HG03066 (cell line): ENCODE measurements around the gene TAF12.
A peak's percentile ranks its signal among the peaks of the same experiment; 100 is the strongest.
"Not testable (repeated sequence)": the region's sequence is repeated elsewhere in the genome, so short reads cannot be mapped to it uniquely, and the experiment has no call there.

Experiments
- ATAC-seq: cut with Tn5 transposase; IDR thresholded peaks from one replicate; pipeline ENCODE4 v1.9.1; 2021; ENCODE audit warnings: low read depth; ENCODE audit not compliant: unreplicated experiment

TAF12 gene

DNA sequence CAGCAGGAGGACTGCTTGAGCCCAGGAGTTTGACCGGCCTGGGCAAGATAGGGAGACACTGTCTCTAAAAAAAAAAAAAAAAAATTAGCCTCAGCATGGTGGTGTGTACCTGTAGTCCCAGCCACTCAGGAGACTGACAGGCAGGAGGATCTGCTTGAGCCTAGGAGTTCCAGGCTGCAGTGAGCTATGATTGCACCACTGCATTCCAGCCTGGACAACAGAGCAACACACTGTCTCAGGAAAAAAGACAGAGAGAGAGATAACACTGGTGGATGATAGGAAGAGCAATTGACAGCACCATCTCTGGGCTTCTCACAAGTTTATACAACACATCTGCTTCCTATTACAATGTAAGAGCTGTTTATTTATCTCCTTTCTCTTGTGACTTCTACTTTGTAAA, 3.2 kb upstream of the TAF12 start:
- ATAC-seq: no peak

DNA sequence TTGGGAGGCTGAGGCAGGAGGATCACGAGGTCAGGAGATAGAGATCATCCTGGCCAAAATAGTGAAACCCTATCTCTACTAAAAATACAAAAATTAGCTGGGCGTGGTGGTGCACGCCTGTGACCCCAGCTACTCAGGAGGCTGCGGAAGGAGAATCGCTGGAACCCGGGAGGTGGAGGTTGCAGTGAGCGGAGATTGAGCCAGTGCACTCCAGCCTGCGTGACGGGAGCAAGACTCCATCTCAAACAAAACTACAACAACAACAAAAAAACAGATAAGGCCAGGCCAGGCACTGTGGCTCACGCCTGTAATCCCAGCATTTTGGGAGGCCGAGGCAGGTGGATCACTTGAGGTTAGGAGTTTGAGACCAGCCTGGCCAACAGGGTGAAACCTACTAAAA, 2.5 kb upstream of the TAF12 start:
- not testable (repeated sequence) for ATAC-seq

DNA sequence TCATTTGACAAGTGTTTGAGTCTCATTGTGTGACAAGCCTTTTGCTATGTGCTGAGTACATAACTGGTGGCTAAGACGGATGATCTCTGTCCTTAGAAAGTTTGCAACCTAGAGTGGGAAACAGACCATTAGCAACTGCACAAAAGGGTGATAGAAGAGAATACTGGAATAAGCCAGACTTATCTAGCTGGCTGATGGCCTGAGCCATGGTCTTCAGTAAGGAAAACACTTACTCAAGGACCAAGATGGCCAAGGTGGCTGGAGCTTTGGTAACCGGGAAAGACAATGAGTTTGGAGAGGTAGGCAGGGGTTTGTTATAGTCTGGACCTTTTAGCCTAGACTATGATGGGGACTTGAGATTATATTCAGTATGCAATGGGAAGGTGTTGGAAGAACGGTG, 1.6 kb upstream of the TAF12 start:
- ATAC-seq: no peak

DNA sequence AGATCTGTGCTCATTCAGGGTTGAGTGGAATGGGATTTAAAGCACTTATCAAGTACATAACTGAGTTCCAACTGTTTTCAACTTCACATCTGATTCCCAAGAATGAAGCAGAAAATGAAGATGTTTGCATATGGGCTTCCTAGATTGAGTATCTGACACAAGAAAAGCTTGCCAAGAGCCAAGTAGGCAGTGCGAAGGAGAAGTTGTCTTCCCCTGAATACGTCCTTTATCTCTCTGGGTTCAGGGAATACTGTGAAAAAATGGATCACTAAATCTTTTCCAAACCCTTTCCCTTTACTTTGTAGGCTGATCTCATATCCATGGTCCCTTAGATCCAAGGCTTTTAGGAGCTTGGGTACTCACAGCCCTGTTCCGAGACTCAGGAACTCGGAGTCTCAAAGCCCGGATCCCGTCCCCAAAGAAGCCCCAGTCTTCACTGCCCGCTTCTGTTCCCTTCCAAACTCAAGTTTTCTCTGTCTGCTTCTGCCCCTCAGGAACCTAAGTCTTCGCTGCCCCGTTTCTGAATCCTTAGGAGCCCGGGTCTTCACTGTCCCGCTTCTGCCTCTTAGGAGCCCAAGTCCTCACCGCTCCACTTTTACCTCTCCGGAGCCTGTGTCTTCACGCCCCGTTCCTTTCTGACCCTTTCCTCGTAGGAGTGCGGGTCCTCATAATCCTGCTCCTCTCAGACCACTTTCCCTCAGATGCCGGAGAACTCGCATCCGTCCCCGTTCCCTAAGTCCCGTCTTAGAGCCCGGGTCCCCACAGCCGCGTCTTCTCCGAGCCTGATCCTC, 616 bp downstream of the TAF12 start:
- peak; percentile 17 for ATAC-seq

DNA sequence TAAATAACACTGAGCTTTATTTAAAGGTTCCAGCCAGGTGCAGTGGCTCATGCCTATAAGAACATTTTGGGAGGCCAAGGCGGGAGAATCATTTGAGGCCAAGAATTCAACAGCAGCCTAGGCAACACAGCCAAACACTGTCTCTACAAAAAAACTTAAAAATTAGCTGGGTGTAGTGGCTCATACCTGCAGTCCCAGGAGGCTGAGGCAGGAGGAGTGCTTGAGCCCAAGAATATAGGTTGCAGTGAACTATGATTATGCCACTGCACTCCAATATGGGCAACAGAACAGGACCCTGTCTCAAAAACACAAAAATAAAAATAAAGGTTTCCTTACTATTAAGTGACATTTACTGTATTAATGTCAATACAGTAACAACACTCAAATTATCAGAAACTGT, 2.1 kb downstream of the TAF12 start:
- no peak for ATAC-seq

DNA sequence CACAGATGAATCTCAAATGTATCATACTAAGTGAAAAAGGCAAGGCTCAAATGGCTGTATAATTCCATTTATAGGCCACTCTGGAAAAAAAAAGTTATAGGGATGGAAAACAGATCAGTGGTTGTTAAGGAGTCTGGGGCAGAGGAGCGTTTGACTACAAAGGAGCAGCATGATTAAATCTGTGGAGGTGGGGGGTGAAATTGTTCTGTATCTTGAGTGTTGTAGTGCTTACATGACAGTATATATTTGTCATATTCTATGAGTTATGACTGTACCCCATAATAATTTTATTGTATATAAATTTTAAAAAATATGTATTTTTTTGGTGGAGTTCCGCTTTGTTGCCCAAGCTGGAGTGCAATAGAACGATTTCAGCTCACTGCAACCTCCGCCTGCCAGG, 10.3 kb downstream of the TAF12 start:
- no peak for ATAC-seq

DNA sequence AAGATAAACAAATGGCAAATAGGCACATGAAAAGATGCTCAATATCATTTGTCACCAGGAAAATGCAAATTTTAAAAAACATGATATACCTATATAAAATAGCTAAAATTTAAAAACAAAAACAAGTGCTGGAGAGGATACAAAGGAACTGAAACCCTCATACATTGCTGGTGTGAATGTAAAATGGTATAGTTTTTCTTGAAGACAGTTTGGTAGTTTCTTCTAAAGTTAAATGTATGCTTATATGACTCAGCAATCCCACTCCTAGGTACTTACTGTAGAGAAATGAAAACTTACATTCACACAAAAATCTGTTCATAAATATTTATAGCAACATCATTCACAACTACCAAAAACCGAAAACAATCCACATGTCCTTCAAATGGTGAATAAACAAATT, 11.2 kb downstream of the TAF12 start:
- ATAC-seq: no peak

DNA sequence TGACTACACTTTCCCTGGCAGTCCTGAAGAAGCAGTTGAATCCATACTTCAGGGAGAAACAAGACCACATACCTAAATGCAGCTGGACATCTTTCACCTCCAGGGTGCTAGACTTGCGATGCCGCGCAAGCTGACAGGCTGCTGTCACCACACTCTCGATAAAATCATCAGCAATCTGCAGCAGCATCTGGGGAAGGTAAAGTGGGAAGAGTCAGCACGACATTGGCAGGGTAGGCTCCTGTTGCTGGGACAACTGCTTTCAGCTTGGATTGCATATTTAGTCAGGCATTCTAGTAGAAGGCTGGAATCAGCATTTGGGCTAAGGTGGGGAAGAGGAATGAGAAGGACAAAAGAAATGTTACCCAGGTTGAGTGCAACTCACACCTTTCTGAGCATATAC, 29.7 kb downstream of the TAF12 start:
- no peak for ATAC-seq

DNA sequence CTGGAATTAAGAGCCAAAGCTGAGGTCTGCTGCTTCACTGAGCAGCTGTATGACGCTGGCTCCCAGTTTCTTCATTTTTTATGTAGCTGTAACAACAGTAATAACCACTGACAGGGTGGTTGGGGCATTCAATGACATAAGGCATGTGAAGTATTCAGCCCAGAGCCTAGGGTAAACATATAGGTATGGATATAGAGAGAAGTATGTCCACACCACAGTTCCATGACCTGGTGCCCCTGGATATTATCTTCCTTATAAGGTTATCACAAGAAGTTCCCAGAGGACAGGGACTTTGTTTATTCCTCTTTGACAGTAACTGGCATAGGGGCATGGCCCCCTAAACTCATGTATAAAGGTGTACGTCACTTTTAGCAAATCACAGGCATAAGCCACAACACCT, 36.1 kb downstream of the TAF12 start:
- no peak for ATAC-seq

DNA sequence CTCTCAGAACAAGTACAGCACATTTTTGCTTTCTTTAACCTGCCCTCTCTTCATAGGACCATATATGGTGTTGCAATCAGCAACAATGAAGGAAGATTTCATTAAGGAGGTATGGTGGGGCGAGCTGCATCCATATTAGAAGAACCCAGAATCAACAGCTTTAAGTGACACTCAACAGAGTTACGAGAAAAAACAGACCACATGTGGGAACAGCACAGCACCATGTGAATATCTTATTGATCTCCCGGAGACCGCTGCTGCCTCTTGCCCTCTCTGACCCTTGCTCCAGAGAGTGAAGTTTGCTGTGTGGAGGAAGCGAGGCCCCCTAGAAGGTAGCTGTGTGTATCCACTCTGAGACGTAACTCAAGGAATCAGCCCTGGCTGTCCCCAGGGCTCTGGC, 37.9 kb downstream of the TAF12 start:
- no peak for ATAC-seq

DNA sequence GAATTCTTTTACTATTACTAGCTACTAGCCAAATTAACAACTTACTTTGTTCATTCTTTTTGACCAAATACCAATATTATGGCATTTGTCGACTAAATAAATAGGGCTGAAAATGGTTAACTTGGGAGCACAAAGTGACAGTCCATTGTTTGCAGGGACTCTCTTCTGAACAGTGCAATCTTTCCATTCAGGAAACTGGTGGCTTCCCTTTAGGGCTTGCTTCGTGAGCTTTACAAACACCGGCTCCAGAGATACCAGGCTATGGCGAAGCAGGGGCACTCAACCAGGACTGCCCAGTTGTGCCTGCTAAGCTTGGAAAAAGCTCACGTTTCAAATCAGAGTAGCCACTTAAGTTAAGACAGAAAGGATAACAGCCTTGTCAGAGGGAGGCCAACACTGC, 38.5 kb downstream of the TAF12 start:
- no peak for ATAC-seq

DNA sequence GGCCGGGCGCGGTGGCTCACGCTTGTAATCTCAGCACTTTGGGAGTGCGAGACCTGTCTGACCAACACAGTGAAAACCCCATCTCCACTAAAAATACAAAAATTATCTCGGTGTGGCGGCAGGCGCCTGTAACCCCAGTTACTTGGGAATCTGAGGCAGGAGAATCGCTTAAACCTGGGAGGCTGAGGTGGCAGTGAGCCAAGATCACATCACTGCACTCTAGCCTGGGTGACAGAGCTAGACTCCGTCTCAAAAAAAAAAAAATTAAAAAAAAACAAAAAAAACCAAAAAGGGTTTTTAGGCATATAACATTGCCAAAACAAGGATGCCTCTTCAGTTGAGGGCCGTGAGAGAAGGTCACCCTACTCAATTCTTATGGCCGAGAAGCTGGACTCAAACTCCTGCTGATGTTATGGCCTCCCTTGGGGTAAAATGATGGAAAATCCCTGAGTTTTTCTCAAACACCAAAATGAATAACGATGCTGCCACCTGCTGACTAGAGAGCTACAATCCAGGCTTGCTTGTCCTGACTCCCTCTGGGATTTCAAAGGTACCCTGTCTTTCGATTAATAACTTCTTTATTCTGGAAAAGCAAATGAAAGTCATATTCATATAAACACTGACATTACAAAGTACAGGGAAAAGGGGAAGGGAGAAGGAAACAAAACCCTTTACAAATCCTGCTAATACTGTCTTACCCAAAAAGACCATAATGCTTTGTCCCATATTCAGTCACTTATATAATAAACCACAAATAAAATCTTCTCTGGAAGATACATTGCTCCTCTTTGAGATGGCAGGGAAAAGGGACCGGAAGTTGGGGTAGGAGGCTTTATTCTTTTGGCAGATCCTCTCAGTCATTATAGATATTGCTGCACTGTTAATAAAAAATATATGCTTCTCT, 40.1 kb downstream of the TAF12 start:
- ATAC-seq: no peak

DNA sequence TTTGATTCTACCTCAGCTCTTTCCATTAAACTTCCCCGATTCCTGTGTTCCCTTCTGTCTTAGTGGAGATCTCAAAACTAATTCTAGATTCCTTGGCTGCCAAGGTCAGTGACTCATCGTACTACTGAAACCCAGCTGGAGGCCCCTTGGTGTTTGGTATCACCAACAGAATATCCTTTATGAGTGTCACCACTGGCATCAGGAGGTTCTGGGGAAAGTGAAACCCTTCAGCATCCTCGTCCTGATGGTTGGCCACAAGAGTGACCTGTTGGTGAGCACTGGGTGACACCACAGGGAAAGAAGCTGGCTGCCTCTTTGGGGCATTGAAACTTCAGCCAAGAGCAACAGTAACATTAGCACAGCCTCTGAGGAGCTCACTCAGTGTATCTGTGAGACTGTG, 41.2 kb downstream of the TAF12 start:
- ATAC-seq: no peak

DNA sequence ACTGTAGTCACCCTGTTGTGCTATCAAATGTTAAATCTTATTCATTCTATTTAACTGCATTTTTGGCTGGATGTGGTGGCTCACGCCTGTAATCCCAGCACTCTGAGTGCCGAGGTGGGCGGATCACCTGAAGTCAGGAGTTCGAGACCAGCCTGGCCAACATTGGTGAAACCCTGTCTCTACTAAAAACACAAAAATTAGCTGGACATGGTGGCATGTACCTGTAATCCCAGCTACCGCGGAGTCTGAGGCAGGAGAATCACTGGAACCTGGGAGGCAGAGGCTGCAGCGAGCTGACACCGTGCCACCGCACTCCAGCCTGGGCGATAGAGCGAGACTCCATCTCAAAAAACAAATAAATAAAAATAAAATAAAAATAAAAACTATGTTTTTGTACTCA, 46.6 kb downstream of the TAF12 start:
- not testable (repeated sequence) for ATAC-seq

DNA sequence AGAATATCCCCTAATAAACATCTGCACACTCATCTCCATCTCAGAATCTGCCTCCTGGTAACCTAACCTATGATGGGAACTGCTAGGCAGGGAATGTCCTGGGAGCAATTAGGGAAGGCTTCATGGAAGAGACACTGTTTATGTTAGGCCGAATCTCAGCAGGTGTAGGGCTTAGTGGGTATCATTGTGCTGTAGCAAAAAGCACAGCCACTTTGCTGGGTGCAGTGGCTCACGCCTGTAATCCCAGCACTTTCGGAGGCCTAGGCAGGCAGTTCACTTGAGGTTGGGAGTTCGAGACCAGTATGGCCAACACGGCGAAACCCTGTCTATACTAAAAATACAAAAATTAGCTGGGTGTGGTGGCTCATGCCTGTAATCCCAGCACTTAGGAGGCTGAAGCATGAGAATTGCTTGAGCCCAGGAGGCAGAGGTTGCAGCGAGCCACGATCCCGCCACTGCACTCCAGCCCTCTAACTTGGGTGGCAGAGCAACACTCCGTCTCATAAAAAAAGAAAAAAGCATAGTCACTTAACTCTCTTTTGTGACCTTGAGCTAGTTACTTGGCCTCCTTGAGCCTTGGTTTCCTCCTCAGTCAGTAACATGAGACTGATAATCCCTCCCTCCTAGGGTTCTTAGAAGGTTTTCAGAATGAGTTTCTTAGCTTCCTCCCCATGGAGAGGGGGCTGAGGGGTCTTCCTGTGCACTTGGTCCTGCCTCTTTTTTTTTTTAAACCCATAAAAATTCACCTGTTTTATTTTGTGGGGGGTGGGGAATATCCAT, 47.3 kb downstream of the TAF12 start:
- no peak for ATAC-seq

DNA sequence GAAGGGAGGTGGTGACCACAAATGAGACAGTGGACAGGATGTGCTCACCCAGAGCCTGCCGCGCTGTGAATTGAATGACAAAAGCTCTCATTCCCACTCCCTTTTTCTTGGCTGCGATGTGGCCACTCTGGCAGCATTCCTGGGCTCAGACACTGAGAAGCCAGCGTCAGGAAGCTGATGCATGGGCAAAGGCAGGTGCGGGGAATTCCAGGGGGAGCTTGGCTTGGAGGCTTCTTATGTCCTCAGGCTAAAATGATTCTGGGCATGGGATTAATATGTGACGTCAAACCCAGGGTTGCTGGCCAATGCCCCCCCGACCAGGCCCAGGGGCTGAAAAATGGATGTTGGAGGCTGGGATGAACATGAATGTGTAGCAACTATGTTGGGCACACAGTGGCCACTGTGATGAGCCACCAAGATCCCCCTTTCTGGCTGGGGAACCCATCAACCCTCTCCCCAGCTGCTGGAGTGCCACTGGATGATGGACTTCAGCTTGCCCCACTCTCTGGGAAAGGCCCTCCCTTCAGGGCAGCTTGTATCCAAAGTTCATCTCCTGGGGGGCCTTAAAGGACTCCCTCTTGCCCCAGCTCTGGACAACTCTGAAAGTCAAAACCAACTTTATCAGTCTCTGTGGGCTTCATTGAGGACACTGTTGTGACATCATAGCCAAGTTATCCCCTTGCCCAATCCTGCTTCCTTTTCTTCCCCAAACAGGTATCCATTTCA, 48.0 kb downstream of the TAF12 start:
- ATAC-seq: not testable (repeated sequence)

DNA sequence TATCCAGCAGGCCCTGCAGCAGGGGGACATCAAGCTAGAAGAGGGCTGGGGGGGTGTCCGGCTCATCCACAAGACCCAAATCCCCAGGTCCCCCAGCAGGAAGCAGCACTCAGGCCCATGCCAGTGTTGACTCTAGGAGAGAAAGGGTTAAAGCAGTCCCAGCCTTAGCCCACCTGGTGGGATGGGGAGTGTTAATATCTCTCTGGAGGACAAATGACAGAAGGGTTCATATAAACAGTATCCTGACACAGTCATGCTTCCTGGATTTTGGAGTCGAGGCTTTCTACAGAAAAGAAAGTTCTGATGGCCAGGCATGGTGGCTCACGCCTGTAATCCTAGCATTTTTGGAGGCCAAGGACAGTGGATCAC, 48.9 kb downstream of the TAF12 start:
- not testable (repeated sequence) for ATAC-seq

DNA sequence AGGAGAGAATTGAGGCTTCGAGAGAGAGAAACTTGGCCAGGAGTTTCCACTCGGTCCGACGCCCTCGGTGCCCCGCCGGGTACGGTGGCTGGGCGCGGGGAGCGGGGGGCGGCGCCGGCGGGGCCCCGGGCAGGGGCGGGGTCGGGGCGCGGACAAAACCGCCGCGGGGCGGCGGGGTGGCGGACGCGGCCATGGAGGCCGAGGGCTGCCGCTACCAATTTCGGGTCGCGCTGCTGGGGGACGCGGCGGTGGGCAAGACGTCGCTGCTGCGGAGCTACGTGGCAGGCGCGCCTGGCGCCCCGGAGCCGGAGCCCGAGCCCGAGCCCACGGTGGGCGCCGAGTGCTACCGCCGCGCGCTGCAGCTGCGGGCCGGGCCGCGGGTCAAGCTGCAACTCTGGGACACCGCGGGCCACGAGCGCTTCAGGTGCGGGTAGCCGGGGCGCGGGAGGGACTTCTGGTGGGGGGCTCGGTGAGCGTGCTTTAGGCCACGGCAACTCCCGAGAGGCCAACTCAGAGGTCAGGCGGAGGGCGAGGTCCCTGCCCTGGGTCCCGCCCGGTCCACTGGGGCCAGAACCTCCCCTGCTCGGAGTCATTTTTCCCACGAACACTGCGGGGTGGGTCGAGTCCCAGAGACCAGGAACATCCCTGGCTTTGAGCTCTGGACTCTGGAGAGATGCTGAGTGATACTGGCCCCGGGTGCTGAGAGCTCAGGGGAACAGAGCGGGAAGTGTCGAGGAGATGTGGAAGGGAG, 50.4 kb downstream of the TAF12 start:
- ATAC-seq: no peak

DNA sequence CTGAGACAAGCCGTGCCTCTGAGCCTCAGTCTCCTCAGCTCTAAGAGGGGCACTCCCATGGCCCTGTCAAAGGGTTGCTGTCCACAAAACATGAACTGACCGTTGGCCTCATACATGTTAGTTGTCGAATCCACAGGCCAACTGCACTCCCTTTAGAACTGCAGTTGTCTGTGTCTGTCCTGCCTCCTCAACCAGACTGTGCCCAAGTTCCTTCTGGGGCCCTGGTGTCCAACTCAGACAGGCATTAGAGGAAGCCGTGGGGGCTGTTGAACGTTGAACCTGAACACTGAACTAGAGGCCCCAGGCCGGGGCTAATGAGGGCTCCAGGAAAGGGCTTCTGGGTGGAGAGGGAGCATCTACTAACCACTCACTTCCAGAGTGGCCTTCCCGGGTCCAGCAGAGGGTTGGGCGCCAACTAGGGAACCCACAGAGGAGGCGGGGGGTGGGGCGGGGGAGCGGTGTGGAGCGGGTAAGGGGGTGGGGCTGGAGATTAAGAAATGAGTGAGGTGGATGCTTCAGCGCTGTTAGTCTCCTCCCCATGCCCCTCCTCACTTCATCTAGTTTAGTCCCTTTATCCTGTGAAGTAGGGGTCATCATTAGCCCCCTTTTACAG, 51.1 kb downstream of the TAF12 start, which contains the start of gene RAB42:
Gene RAB42, plus strand, starts transcription at position 558 of the 613 bp plus-strand sequence. CDS start 247 bp downstream, outside the sequence.
- ATAC-seq: no peak
